OCI-LY3 (cell line): ENCODE data around the gene CD9.

Experiments
- EZH2phosphoT487 ChIP-seq: fragments of 200-600 bp; shearing (Covaris generic); IDR thresholded peaks from 2 replicates; pipeline ENCODE4 v1.6.1; 2018; ENCODE audit warnings: antibody characterized with exemption, mixed run types, low read depth
- TF ChIP-seq, protein P1 (sequence below): fragments of 200-600, 300-600 bp; sonication (generic); IDR thresholded peaks from 2 replicates; pipeline ENCODE4 v1.5.1; 2014; ENCODE audit warnings: antibody characterized with exemption, low read length, low read depth

DNA sequence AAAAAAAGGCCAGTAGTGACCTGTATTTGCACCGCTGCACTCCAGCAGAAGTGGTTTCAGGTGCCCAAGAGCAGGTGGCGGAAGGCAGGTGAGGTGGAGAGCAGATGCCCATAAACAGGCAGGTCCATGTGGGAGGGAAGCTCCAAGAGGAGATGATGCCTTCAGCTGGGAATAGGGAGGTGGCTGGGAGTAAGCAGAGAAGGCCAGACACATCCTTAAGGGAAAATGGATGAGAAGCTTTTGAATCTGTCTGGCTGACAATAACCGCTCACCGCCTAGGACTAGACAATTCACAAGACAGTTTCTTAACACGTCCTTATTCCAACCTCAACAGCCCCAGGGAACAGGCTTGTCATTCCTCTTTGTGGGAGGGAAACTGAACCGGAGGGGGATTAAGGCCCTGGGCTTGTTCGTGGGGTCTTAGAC, 66.4 kb downstream of the CD9 start:
- TF ChIP-seq, protein P1, sequence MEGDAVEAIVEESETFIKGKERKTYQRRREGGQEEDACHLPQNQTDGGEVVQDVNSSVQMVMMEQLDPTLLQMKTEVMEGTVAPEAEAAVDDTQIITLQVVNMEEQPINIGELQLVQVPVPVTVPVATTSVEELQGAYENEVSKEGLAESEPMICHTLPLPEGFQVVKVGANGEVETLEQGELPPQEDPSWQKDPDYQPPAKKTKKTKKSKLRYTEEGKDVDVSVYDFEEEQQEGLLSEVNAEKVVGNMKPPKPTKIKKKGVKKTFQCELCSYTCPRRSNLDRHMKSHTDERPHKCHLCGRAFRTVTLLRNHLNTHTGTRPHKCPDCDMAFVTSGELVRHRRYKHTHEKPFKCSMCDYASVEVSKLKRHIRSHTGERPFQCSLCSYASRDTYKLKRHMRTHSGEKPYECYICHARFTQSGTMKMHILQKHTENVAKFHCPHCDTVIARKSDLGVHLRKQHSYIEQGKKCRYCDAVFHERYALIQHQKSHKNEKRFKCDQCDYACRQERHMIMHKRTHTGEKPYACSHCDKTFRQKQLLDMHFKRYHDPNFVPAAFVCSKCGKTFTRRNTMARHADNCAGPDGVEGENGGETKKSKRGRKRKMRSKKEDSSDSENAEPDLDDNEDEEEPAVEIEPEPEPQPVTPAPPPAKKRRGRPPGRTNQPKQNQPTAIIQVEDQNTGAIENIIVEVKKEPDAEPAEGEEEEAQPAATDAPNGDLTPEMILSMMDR: no peak
- TF ChIP-seq EZH2phosphoT487: no peak
